Uterus (tissue), 4 donors: ENCODE measurements around the gene P2RY13. TPM values are rescaled to one million over a fixed set of nuclear protein-coding genes. Genes with fewer than 3 reads are reported as not detected.
A peak's percentile ranks its signal among the peaks of the same experiment; 100 is the strongest.

Experiments
- DNase-seq, 2 donors: peaks; one replicate each; pipeline ENCODE4 v3.0.0-alpha.2; 2019 to 2020
- H3K27ac ChIP-seq, 2 donors: fragments of 200-600 bp; sonication (generic); 1 replicate in 1 of 2; 2 replicates in 1 of 2; pipeline ENCODE4 v1.5.1; 2016 to 2018
- H3K27me3 ChIP-seq, 2 donors: fragments of 200-600 bp; sonication (generic); one replicate each; pipeline ENCODE4 v1.5.1; 2018 to 2019; ENCODE audit warnings: control low read depth in 1 of 2
- H3K36me3 ChIP-seq, 2 donors: fragments of 200-600 bp; sonication (generic); one replicate each; pipeline ENCODE4 v1.5.1; 2019; ENCODE audit warnings: control low read depth in 1 of 2
- H3K4me1 ChIP-seq, 2 donors: fragments of 200-600 bp; sonication (generic); one replicate each; pipeline ENCODE4 v1.5.1; 2018 to 2019; ENCODE audit warnings: control low read depth in 1 of 2
- H3K4me3 ChIP-seq, 2 donors: fragments of 200-600 bp; sonication (generic); 1 replicate in 1 of 2; 2 replicates in 1 of 2; pipeline ENCODE4 v1.5.1; 2018 to 2019; ENCODE audit warnings: mild to moderate bottlenecking in 1 of 2
- H3K9me3 ChIP-seq, 2 donors: fragments of 200-600 bp; sonication (generic); one replicate each; pipeline ENCODE4 v1.5.1; 2019; ENCODE audit warnings: control low read depth in 1 of 2
- POLR2A ChIP-seq, 2 donors: fragments of 450-650 bp; IDR thresholded peaks; one replicate each; pipeline ENCODE4 v1.6.1; 2016; ENCODE audit warnings: antibody characterized with exemption in 2 of 2, mild to moderate bottlenecking in 1 of 2, moderate library complexity in 1 of 2
- intact Hi-C: fragments of 100-400 bp; cut with DNase I; formaldehyde crosslinking; loops from one replicate; pipeline ENCODE4 v1.15.1; 2023; ENCODE audit warnings: low total_unique reads
- total RNA-seq, 4 donors: library from RNA; depleted of rRNA in 3 of 4; stranded (reverse); fragments of >200 nt in 3 of 4; gene quantifications; one replicate each; pipeline versions ENCODE4 v1.1.0 to v1.2.4, GENCODE V29; 2014 to 2023
- TF ChIP-seq, protein P1 (sequence below), 4 experiments: fragments of 200-600 bp in 2 of 4; fragments of 450-650 bp in 2 of 4; sonication (generic) in 2 of 4; IDR thresholded peaks; one replicate each; pipeline ENCODE4 v1.5.1; 2016 to 2019; ENCODE audit warnings: antibody characterized with exemption in 4 of 4, mild to moderate bottlenecking in 2 of 4, moderate library complexity in 1 of 4
- donor health status: DM: yes; HTN: yes; CAD: no.

Gene P2RY13
- total RNA-seq, 4 donors from 2014 or later, result 0.88 to 1.5 (median 1.2) TPM

DNA sequence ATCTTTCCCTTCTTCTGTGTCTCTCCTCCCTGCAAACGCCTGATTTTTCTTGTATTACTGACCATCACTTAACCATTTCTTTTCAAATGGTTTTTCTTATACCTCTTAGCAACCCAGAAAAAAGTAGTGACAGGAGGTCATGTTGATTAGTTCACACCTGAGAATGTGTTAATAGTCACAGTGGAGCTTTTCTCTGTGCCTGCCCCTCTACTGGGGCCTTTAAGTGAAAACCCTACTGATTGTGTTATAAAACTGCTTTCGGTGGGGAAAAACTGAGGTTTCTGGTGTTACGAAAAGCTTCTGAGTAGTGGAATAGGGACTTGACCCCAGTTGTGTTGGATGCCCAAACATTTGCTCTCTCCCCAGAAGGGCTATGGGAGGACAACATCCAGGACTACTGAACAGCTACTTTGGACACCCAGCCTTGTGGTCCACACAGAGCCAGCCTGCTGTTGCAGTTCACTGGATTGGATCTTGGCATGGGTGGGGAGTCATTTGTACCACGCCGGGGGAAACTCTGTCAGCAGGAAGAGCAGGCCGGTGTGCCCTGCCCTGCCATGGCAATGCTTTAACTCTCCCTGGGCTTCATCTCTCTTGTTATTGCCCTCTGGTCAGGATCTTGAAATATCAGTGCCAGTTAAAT, 23.1 kb downstream of the P2RY13 start:
- Histone ChIP-seq H3K4me1 (no peaks in the 10 kb centered on the region), H3K27ac (no peak overlapping the region), H3K36me3 (no peaks in the 10 kb centered on the region), H3K9me3 (no peaks in the 10 kb centered on the region), H3K4me3 (no peak overlapping the region), H3K27me3 (no peaks in the 10 kb centered on the region)
- intact Hi-C loops, result no loop called here
- no peak for DNase-seq
- TF ChIP-seq POLR2A (IDR thresholded peaks at IDR 0.05), result no peak
- TF ChIP-seq, protein P1, sequence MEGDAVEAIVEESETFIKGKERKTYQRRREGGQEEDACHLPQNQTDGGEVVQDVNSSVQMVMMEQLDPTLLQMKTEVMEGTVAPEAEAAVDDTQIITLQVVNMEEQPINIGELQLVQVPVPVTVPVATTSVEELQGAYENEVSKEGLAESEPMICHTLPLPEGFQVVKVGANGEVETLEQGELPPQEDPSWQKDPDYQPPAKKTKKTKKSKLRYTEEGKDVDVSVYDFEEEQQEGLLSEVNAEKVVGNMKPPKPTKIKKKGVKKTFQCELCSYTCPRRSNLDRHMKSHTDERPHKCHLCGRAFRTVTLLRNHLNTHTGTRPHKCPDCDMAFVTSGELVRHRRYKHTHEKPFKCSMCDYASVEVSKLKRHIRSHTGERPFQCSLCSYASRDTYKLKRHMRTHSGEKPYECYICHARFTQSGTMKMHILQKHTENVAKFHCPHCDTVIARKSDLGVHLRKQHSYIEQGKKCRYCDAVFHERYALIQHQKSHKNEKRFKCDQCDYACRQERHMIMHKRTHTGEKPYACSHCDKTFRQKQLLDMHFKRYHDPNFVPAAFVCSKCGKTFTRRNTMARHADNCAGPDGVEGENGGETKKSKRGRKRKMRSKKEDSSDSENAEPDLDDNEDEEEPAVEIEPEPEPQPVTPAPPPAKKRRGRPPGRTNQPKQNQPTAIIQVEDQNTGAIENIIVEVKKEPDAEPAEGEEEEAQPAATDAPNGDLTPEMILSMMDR (IDR thresholded peaks at IDR 0.05), result no peak

DNA sequence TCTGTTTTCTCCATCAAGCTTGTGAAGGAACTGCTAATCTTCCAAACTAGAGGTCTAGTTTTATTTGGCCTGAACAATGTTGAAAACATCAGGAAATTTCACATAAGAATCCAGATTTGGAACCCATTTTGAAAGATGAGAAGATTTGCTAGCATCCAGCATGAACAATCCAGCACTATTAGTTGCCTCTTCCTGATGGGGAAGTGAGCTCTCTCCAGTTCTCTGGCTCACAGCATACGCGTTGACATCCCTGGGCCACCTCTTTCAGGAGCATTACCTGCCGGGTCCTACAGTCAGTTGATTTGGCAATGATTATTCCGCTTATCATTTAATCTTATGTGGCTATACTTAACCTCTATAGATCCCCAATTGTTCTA, 23.6 kb downstream of the P2RY13 start:
- H3K27me3 ChIP-seq, result no peaks in the 10 kb centered on the region
- no peaks in the 10 kb centered on the region for H3K4me1 ChIP-seq
- H3K36me3 ChIP-seq, result no peaks in the 10 kb centered on the region
- H3K4me3 ChIP-seq, result no peak overlapping the region
- TF ChIP-seq, protein P1 (IDR thresholded peaks at IDR 0.05), result no peak
- TF ChIP-seq POLR2A (IDR thresholded peaks at IDR 0.05), result no peak
- no peak for DNase-seq
- intact Hi-C loops, result no loop called here
- peak overlapping the region in 1 of 2 donors; percentile 28 for H3K27ac ChIP-seq
- no peaks in the 10 kb centered on the region for H3K9me3 ChIP-seq

DNA sequence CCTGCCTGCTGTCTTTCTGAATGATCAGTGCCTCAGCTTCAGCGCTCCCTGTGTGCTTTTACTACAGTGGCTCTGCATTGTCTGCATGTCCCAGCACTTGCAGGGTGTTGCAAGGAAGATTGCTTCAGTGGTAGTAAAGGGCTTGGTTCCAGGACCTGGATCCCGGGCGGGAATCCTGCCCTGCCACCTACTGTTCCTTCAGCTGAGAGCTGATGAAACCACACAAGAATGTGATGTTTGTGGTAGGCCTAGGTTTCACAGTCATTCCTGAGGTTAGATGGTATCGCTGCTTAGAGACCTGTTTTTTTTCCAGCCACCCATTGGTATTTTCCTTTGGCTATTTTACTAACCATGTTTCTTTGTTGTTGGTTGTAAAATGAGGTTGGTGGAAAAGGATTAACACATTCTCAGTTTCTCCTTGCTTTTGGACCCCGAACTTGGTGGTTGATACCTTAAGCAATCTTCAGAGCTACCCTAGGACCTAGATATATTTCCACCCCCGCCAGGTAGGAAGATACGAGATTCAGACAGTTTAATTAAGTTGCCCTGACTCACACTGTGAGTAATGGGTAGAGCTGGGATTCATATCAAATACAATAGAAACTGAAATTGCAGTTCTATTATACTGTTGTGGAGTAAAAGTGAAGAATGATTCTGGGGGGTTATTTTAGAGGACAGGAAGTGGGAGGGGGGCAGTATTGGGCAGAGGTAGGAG, 24.1 kb downstream of the P2RY13 start:
- H3K4me3 ChIP-seq, result no peak overlapping the region
- no peaks in the 10 kb centered on the region for H3K27me3 ChIP-seq
- DNase-seq, result peak; percentile 29 to 38
- peak overlapping the region in 1 of 2 donors; percentile 28 for H3K27ac ChIP-seq
- H3K9me3 ChIP-seq, result no peaks in the 10 kb centered on the region
- no peaks in the 10 kb centered on the region for H3K4me1 ChIP-seq
- TF ChIP-seq, protein P1 (IDR thresholded peaks at IDR 0.05), result no peak
- no peak for TF ChIP-seq POLR2A (IDR thresholded peaks at IDR 0.05)
- intact Hi-C loops, result no loop called here
- no peaks in the 10 kb centered on the region for H3K36me3 ChIP-seq

DNA sequence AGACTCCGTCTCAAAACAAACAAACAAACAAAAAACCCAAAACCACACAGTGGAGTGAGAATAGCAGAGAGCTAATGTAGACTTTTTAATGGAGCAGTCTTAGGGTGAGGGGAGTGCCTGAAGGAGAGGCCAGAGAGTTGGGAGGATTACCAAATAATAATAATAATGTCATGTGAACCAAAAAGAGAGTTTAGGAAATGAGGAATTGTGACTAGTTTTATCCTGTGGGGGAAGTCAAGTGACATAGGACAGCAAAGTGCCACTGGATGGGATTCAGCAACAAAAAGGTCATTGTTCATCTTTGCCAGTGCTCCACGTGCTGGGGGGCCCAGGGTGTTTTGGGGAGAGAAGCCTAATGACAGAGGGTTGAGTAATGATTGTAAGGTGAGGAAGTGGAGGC, 25.6 kb downstream of the P2RY13 start:
- no peak for DNase-seq
- TF ChIP-seq POLR2A (IDR thresholded peaks at IDR 0.05), result no peak
- TF ChIP-seq, protein P1 (IDR thresholded peaks at IDR 0.05), result no peak
- Histone ChIP-seq H3K9me3 (no peaks in the 10 kb centered on the region), H3K36me3 (no peaks in the 10 kb centered on the region), H3K4me3 (no peak overlapping the region), H3K27me3 (no peaks in the 10 kb centered on the region), H3K4me1 (no peaks in the 10 kb centered on the region), H3K27ac (no peak overlapping the region)
- intact Hi-C loops, result no loop called here

DNA sequence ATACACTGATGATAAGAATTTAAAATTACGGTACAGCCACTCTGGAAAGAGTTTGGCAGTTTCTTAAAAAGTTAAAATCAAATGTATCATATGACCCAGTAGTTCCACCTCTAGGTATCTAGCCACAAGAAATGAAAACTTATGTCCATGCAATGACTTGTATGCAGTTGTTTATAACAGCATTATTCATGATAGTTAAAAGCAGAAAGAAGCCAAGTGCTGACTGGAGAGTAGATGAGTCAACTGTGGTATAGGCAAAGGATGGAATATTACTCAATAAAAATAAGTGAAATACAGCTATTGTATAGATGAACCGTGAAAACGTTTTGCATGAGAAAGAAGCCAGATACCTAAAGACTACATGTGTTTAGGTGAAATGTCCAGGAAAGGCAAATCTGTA, 27.6 kb downstream of the P2RY13 start:
- no peak for DNase-seq
- intact Hi-C loops, result no loop called here
- Histone ChIP-seq H3K27me3 (no peaks in the 10 kb centered on the region), H3K4me3 (no peak overlapping the region), H3K27ac (no peak overlapping the region), H3K4me1 (no peaks in the 10 kb centered on the region), H3K36me3 (no peaks in the 10 kb centered on the region), H3K9me3 (no peaks in the 10 kb centered on the region)
- TF ChIP-seq, protein P1 (IDR thresholded peaks at IDR 0.05), result no peak
- TF ChIP-seq POLR2A (IDR thresholded peaks at IDR 0.05), result no peak
